Umbilical cord (tissue), 2 donors: ENCODE measurements around the gene WDR54. TPM values are rescaled to one million over a fixed set of nuclear protein-coding genes. Genes with fewer than 3 reads are reported as not detected.
A peak's percentile ranks its signal among the peaks of the same experiment; 100 is the strongest.
"Not testable (repeated sequence)": the region's sequence is repeated elsewhere in the genome, so short reads cannot be mapped to it uniquely, and the experiment has no call there.

Experiments used
- DNase-seq: peaks from one replicate; pipeline ENCODE4 v3.0.0-alpha.2; 2015; ENCODE audit warnings: low spot score
- total RNA-seq: library from RNA; depleted of rRNA; stranded (reverse); fragments of >200 nt; gene quantifications from one replicate; pipeline ENCODE4 v1.2.3, GENCODE V29; 2014; ENCODE audit warnings: low replicate concordance; ENCODE audit not compliant: insufficient read depth

Gene WDR54
- total RNA-seq, 1 donor from 2014 or later = 14.2 TPM

GRCh38 chr2:74454654-74455511 lies 33.4 kb downstream of the WDR54 start, which contains the start of gene INO80B:
TSS of gene INO80B (plus strand) at chr2:74455087. CDS start at chr2:74455117, 30 bp downstream.
- DNase-seq = peak; percentile 99

- DNase-seq = no peak
Measured at GRCh38 chr2:74457129-74457548, 35.6 kb downstream of the WDR54 start.

- DNase-seq = no peak
Measured at GRCh38 chr2:74457549-74458131, 36.1 kb downstream of the WDR54 start.

DNA sequence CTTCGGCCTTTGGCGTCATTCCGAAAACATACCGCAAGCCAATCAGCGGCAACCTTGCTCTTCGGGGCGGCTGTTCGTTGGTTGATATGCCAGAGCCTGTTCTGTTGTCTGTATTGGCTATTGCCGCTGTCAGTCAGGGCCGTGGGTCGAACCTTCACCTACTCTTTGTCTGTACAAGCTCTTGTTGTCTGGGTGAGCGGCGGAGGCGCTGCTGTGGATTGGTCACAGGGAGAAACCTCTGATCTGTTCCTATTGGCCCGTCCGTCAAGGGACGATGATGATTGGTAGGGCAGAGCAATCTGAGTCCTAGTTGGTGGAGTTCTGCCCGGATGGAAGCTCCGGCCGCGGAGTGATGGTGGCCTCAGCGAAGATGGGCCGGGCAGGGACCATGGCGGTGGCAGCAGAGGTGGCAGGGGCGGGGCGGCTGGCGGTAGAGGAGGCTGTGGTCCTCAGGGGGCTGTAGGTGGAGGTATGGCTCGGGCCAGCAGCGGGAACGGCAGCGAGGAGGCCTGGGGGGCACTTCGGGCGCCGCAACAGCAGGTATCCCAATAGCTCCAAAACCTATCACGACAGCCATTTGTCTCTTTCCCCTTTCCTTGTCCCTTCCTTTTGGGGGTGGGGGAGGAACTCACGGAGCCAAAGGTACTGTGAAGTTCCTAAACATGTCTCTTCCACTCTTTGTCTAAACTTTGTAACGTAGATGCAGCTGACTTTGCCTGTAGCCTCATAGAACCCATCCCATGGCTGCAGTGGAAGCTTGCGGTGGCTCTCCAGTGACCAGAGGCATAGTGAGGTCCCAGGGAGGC lies 36.8 kb downstream of the WDR54 start, which contains the start of gene WBP1:
TSS of gene WBP1 (plus strand) at position 307 of the 806 bp plus-strand sequence. CDS start at position 472, 165 bp downstream.
- peak; percentile 100 for DNase-seq

- DNase-seq = peak; percentile 57
Measured at GRCh38 chr2:74458938-74459363, 37.4 kb downstream of the WDR54 start.

GRCh38 chr2:74459503-74460118 lies 38.1 kb downstream of the WDR54 start:
- not testable (repeated sequence) for DNase-seq

DNA sequence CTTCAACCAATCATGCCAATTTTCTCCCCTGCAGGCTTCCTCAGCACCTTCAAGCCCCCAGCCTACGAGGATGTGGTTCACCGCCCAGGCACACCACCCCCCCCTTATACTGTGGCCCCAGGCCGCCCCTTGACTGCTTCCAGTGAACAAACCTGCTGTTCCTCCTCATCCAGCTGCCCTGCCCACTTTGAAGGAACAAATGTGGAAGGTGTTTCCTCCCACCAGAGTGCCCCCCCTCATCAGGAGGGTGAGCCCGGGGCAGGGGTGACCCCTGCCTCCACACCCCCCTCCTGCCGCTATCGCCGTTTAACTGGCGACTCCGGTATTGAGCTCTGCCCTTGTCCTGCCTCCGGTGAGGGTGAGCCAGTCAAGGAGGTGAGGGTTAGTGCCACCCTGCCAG lies 38.7 kb downstream of the WDR54 start:
- not testable (repeated sequence) for DNase-seq

DNA sequence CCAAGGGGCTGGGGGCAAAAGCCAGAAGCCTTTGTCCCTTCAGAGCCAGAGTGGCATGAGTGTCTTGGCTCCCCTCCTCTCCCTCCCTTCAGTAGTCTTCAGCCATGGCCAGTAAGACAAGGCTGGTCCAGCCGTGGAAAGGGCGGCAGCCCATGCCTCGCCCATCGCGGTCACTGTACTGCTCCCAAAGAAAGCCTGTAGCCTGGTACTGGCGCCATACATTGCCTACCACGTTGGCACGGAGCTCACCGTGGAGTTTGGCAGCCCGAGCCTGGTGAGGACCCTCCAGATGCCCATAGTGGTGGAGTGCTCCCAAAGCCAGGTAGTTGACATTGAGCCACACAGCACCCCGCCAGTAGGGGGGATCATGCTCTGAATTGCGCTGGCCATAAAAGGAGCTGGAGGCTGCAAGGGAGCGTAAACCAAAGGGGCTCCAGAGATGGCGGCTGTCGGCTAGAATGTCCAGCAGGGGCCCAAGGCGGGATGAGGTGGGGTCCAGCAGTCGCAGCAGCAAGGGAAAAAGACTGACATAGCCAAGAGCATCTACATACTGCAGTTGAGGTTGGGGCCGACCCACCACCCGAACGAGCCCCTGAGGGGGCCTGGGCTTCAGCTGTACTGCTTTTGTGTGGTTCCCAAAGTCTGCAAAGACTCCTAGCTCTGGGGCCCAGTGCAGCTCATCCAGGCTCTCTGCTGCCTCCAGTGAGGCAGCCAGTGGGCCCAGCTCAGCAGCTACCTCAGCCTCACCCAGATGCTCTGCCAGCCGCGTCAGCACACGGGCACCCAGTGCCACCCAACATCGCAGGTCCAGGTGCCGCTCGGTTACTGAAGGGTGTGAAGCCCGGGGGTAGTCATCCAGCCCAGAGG lies 39.9 kb downstream of the WDR54 start:
- DNase-seq = no peak

GRCh38 chr2:74462054-74462785 lies 40.7 kb downstream of the WDR54 start:
- DNase-seq = no peak

GRCh38 chr2:74462786-74463105 lies 41.2 kb downstream of the WDR54 start:
- no peak for DNase-seq

- no peak for DNase-seq
Measured at GRCh38 chr2:74464406-74464805, 42.9 kb downstream of the WDR54 start.

- not testable (repeated sequence) for DNase-seq
Measured at GRCh38 chr2:74470742-74471141, 49.2 kb downstream of the WDR54 start.

DNA sequence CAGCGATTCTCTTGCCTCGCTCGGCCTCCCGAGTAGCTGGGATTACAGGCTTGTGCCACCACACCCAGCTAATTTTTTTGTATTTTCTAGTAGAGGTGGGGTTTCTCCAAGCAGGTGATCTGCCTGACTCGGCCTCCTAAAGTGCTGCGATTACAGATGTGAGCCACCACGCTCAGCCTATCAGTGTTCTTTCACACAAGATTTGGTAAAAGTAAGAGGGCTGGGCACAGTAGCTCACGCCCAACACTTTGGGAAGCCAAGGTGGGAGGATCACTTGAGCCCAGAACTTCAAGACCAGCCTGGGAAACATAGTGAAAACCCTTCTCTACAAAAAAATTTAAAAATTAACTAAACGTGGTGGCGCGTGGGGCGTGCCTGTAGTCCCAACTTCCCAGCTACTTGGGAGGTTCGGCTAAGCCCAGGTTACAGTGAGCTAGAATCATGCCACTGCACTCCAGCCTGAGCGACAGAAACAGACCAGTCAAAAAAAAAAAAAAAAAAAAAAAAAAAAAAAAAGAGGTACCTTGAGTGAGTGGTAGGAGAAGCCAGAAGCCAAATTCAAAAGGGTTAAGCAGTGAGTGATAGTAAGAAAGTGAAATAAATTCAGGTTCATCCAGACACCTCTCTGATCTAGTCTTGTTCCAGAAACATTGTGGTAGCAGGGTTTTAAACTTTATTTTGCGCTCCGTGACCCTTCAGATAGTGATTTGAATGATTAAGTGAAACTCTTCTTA lies 50.0 kb downstream of the WDR54 start:
- DNase-seq = no peak

DNA sequence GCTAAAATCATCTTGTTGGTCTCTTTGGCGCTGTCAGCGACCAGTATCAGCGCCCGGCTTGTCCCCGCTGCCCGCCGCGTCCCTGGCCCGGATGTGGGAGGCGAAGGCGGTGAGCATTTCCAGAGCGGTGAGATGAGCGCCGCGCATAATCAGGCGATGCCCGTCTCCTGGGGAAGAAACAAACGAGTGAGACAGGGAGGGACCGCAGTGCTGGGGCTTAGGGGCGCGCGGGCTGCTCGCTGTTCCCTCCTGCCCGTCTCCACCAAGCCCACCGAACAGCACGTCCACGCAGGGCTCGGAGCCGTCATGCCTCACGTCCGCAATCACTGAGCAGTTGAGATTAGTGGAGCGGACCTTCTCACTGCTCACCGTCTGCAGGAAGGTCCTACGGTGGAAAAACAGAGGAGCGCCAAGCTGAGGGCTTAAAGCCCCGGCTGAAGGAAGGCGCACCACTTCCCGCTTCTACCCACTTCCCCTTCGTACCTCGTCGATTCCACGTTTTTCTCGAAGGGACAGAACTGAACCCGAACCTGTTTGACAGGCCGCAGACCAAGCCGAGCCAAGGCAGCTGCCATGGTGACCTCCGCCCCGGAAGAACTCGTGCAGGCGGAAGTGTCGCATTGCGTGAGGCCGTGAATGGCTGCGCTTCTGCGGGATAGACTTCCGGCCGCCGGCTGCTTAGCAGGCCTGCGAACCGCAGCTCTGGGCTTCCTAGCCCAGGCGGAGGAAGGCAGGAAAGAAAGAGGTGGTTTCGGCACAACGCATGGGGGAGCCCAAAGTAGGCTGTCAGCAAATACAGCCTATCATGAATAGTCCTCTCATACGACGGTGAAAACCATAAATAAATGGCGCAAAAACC lies 50.8 kb downstream of the WDR54 start, which contains the start of gene MRPL53:
TSS of gene MRPL53 (minus strand) at position 595 of the 859 bp plus-strand sequence. CDS start at position 575, 20 bp downstream.
- DNase-seq = peak; percentile 97

GRCh38 chr2:74472945-74473258 lies 51.4 kb downstream of the WDR54 start:
- DNase-seq = no peak

GRCh38 chr2:74474481-74474880 lies 53.0 kb downstream of the WDR54 start:
- no peak for DNase-seq

DNA sequence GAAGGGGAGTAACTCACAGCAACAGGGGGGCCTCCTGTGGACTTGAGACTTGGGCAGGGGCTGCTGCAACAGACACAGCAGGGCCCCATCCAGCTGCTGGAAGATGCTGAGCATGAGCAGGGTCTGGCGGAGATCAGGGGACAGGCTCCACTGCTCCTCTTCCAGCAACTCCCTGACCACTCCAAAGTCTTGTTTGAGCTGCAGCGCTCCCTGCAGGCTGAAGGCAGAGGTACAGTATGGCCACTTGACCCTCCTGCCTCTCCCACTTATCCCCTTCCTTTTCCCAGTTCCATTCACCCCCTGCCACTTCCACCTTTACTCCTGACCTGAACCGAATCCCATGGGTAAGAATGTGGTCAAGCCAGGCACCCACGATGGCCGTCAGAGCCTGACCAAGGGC lies 53.4 kb downstream of the WDR54 start:
- no peak for DNase-seq
